Epithelial cell of esophagus (primary cell): ENCODE data around the gene FAM3B.

Source experiments
- DNase-seq: peaks from one replicate; pipeline ENCODE4 v3.0.0; 2010; ENCODE audit warnings: low read depth
- H3K4me3 ChIP-seq: 2 replicates; pipeline ENCODE4 v1.5.1; 2011; ENCODE audit warnings: mild to moderate bottlenecking, low read length, control low read depth
- CTCF ChIP-seq: IDR thresholded peaks from 2 replicates; pipeline ENCODE4 v1.5.1; 2011; ENCODE audit warnings: low read depth, mild to moderate bottlenecking, low read length, control low read depth, inconsistent platforms; ENCODE audit not compliant: insufficient read depth; ENCODE audit errors: missing control alignments

The FAM3B gene

GRCh38 chr21:41318218-41318617 is 1.6 kb downstream of the FAM3B start:
- TF ChIP-seq CTCF, result no peak
- H3K4me3 ChIP-seq, result no peak overlapping the region
- DNase-seq, result no peak

- TF ChIP-seq CTCF, result no peak
- no peak for DNase-seq
- H3K4me3 ChIP-seq, result no peak overlapping the region
Measured at GRCh38 chr21:41319273-41319672, 2.7 kb downstream of the FAM3B start.

GRCh38 chr21:41321211-41321907 is 4.8 kb downstream of the FAM3B start:
- TF ChIP-seq CTCF, result no peak
- no peak for DNase-seq

GRCh38 chr21:41321908-41322495 is 5.4 kb downstream of the FAM3B start:
- no peak for TF ChIP-seq CTCF
- H3K4me3 ChIP-seq, result no peak overlapping the region
- DNase-seq, result no peak

More at GRCh38 chr21:41321211-41321907, 4.8 kb downstream of the FAM3B start:
- no peak overlapping the region for H3K4me3 ChIP-seq

- H3K4me3 ChIP-seq, result no peak overlapping the region
- no peak for TF ChIP-seq CTCF
- DNase-seq, result no peak
Measured at GRCh38 chr21:41322496-41323382, 6.1 kb downstream of the FAM3B start.

GRCh38 chr21:41325138-41325912 is 8.7 kb downstream of the FAM3B start:
- no peak for DNase-seq
- H3K4me3 ChIP-seq, result no peak overlapping the region
- TF ChIP-seq CTCF, result no peak
